Sigmoid colon (tissue), 7 donors: ENCODE data around the gene TSGA10. TPM values are rescaled to one million over a fixed set of nuclear protein-coding genes. Genes with fewer than 3 reads are reported as not detected.

ENCODE experiments used
- DNase-seq: peaks from one replicate; pipeline ENCODE4 v3.0.0-alpha.2; 2019
- H3K27ac ChIP-seq, 4 donors: fragments of 200-600 bp; sonication (generic); one replicate each; pipeline ENCODE4 v1.5.1; 2016 to 2019; ENCODE audit warnings: mild to moderate bottlenecking in 1 of 4
- H3K27me3 ChIP-seq, 3 donors: fragments of 200-600 bp; sonication (generic); one replicate each; pipeline ENCODE4 v1.5.1; 2019; ENCODE audit warnings: mild to moderate bottlenecking in 1 of 3
- H3K36me3 ChIP-seq, 4 donors: fragments of 200-600 bp; sonication (generic); one replicate each; pipeline ENCODE4 v1.5.1; 2016 to 2019
- H3K4me1 ChIP-seq, 4 donors: fragments of 200-600 bp; sonication (generic); one replicate each; pipeline ENCODE4 v1.5.1; 2017 to 2019
- H3K4me3 ChIP-seq, 4 donors: fragments of 200-600 bp; sonication (generic); one replicate each; pipeline ENCODE4 v1.5.1; 2017 to 2019; ENCODE audit warnings: mild to moderate bottlenecking in 2 of 4, moderate library complexity in 1 of 4
- H3K9me3 ChIP-seq, 4 donors: fragments of 200-600 bp in 3 of 4; sonication (generic) in 3 of 4; one replicate each; pipeline versions ENCODE4 v1.5.1 to v1.6.1; 2013 to 2019
- CTCF ChIP-seq, 4 experiments: fragments of 450-650 bp in 3 of 4; fragments of 200-600 bp in 1 of 4; IDR thresholded peaks; one replicate each; pipeline ENCODE4 v1.5.1; 2016 to 2019; ENCODE audit warnings: antibody characterized with exemption in 4 of 4, mild to moderate bottlenecking in 3 of 4, moderate library complexity in 2 of 4
- EP300 ChIP-seq, 4 donors: sonication (generic); formaldehyde crosslinking; IDR thresholded peaks; one replicate each; pipeline ENCODE4 v1.6.1; 2017; ENCODE audit warnings: antibody characterized with exemption in 4 of 4
- POLR2A ChIP-seq, 2 donors: fragments of 450-650 bp; IDR thresholded peaks; one replicate each; pipeline ENCODE4 v1.6.1; 2016; ENCODE audit warnings: antibody characterized with exemption in 2 of 2, mild to moderate bottlenecking in 2 of 2, moderate library complexity in 2 of 2
- POLR2AphosphoS5 ChIP-seq, 4 donors: sonication (generic); formaldehyde crosslinking; IDR thresholded peaks; one replicate each; pipeline ENCODE4 v1.6.1; 2017; ENCODE audit warnings: antibody characterized with exemption in 4 of 4
- WGBS, 2 donors: extraction: QIAGEN DNeasy Blood & Tissue Kit; methylation state at CpG; one replicate each; pipeline ENCODE4 v1.1.7; 2013; 5-methylcytosine and 5-hydroxymethylcytosine counted together
- intact Hi-C: fragments of 100-400 bp; cut with DNase I; formaldehyde crosslinking; loops from one replicate; pipeline ENCODE4 v1.15.1; 2023
- polyA plus RNA-seq, 3 donors: library from polyadenylated mRNA; stranded (reverse); fragments of 200-250 nt; gene quantifications; one replicate each; pipeline ENCODE4 v1.2.3, GENCODE V29; 2013
- total RNA-seq, 4 donors: library from RNA; depleted of rRNA; stranded (reverse); fragments of >200 nt; gene quantifications; one replicate each; pipeline ENCODE4 v1.1.0, GENCODE V29; 2016
- donor health status: healthy with polysubstance abuse.
- donor health status: Bipolar disorder and iron deficiency.
- donor health status: healthy.

Gene TSGA10
- total and polyA plus RNA-seq, 7 donors: 1.4 to 8.4 (median 2.5) TPM

- Histone ChIP-seq H3K36me3 (peaks cover 0 to 73% (median 4%) of the 10 kb centered on the region in 4 donors), H3K27me3 (no peaks in the 10 kb centered on the region), H3K9me3 (no peaks in the 10 kb centered on the region), H3K27ac (no peak overlapping the region), H3K4me3 (no peak overlapping the region), H3K4me1 (no peaks in the 10 kb centered on the region)
- intact Hi-C loops: no loop called here
- TF ChIP-seq POLR2AphosphoS5 (IDR thresholded peaks at IDR 0.05): no peak
- no peak for TF ChIP-seq EP300 (IDR thresholded peaks at IDR 0.05)
- TF ChIP-seq POLR2A (IDR thresholded peaks at IDR 0.05): no peak
- no peak for TF ChIP-seq CTCF (IDR thresholded peaks at IDR 0.05)
- DNase-seq: no peak
- 94 to 96% methylated on average over 8 of the region's 8 CpGs for WGBS, 2 donors
These were observed 16.8 kb upstream of the TSGA10 start for GRCh38 chr2:99171377-99172140.

- TF ChIP-seq CTCF (IDR thresholded peaks at IDR 0.05): no peak
- DNase-seq: no peak
- Histone ChIP-seq H3K4me3 (no peak overlapping the region), H3K27ac (no peak overlapping the region), H3K4me1 (no peaks in the 10 kb centered on the region), H3K27me3 (no peaks in the 10 kb centered on the region), H3K36me3 (peaks cover 0 to 87% (median 4%) of the 10 kb centered on the region in 4 donors), H3K9me3 (no peaks in the 10 kb centered on the region)
- intact Hi-C loops: no loop called here
- 73 to 74% methylated on average over 1 of the region's 1 CpG for WGBS, 2 donors
These were observed 14.8 kb upstream of the TSGA10 start for GRCh38 chr2:99169534-99169933.

- Histone ChIP-seq H3K36me3 (peaks cover 0 to 80% (median 6%) of the 10 kb centered on the region in 4 donors), H3K27ac (no peak overlapping the region)
These were observed 11.5 kb upstream of the TSGA10 start for GRCh38 chr2:99166218-99166617.

GRCh38 chr2:99159594-99159993 lies 4.9 kb upstream of the TSGA10 start:
- H3K9me3 ChIP-seq: no peaks in the 10 kb centered on the region
- no peak overlapping the region for H3K27ac ChIP-seq
- no peaks in the 10 kb centered on the region for H3K27me3 ChIP-seq
- peaks cover 0 to 10% (median 9%) of the 10 kb centered on the region in 4 donors for H3K4me1 ChIP-seq
- intact Hi-C loops: loop anchor here (10.0 kb wide), 1 partner anchor 335 kb away; the partner anchor contains the start of gene REV1
- DNase-seq: no peak
- 88 to 91% methylated on average over 4 of the region's 4 CpGs for WGBS, 2 donors
- H3K36me3 ChIP-seq: peaks cover 0 to 44% (median 8%) of the 10 kb centered on the region in 4 donors
- no peak overlapping the region for H3K4me3 ChIP-seq
- TF ChIP-seq POLR2AphosphoS5 (IDR thresholded peaks at IDR 0.05): no peak
- TF ChIP-seq EP300 (IDR thresholded peaks at IDR 0.05): no peak
- no peak for TF ChIP-seq CTCF (IDR thresholded peaks at IDR 0.05)
- no peak for TF ChIP-seq POLR2A (IDR thresholded peaks at IDR 0.05)

More at GRCh38 chr2:99166218-99166617, 11.5 kb upstream of the TSGA10 start:
- Histone ChIP-seq H3K4me1 (no peaks in the 10 kb centered on the region), H3K4me3 (no peak overlapping the region), H3K9me3 (no peaks in the 10 kb centered on the region), H3K27me3 (no peaks in the 10 kb centered on the region)
- WGBS, 2 donors: 81 to 89% methylated on average over 5 of the region's 5 CpGs
- TF ChIP-seq POLR2A (IDR thresholded peaks at IDR 0.05) (no peak), EP300 (IDR thresholded peaks at IDR 0.05) (no peak), CTCF (IDR thresholded peaks at IDR 0.05) (no peak), POLR2AphosphoS5 (IDR thresholded peaks at IDR 0.05) (no peak)
- intact Hi-C loops: no loop called here
- no peak for DNase-seq
